Panc1 (cell line): ENCODE measurements around the gene CLSTN2.

Experiments
- POLR2AphosphoS5 ChIP-seq: IDR thresholded peaks from 2 replicates; pipeline ENCODE4 v1.6.1; 2012; ENCODE audit warnings: mild to moderate bottlenecking, low read depth, low read length, moderate library complexity
- TF ChIP-seq, protein P1 (sequence below): fragments of 450-650 bp; IDR thresholded peaks from 2 replicates; pipeline ENCODE4 v1.5.1; 2017; ENCODE audit warnings: mild to moderate bottlenecking
- TF ChIP-seq, protein P2 (sequence below), 2 experiments: IDR thresholded peaks; 2 replicates each; pipeline ENCODE4 v1.6.1; 2011 to 2012; ENCODE audit warnings: low read depth in 2 of 2, control low read depth in 1 of 2, low read length in 1 of 2, mild to moderate bottlenecking in 1 of 2, moderate library complexity in 1 of 2; ENCODE audit not compliant: insufficient read depth in 1 of 2

DNA sequence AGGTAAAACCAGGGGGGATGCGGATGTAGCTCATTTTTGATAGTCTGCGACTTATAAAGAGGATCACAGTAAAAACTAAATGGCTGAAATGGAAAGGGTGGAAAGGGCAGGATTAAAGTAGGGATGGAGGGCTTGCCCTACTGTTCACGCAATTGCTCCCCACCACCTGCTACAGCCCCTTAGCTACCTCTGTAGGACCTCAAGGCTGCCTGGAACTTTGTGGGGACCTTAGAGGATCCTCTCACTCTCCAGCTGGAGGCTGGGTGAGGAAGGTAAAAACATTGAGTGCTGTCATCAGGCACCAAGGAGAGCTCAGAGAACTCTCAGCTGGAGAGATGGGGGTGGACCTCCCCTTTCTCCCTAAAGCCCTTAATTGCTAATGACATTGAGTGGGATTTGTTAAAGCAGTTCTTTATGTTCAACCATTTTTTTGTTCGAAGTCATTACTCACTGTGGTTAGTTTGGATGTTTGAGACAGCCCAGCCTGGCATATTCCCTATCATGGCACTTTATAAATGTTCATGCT is 213.0 kb downstream of the CLSTN2 start:
- no peak for TF ChIP-seq POLR2AphosphoS5
- TF ChIP-seq, protein P1, sequence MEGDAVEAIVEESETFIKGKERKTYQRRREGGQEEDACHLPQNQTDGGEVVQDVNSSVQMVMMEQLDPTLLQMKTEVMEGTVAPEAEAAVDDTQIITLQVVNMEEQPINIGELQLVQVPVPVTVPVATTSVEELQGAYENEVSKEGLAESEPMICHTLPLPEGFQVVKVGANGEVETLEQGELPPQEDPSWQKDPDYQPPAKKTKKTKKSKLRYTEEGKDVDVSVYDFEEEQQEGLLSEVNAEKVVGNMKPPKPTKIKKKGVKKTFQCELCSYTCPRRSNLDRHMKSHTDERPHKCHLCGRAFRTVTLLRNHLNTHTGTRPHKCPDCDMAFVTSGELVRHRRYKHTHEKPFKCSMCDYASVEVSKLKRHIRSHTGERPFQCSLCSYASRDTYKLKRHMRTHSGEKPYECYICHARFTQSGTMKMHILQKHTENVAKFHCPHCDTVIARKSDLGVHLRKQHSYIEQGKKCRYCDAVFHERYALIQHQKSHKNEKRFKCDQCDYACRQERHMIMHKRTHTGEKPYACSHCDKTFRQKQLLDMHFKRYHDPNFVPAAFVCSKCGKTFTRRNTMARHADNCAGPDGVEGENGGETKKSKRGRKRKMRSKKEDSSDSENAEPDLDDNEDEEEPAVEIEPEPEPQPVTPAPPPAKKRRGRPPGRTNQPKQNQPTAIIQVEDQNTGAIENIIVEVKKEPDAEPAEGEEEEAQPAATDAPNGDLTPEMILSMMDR, result no peak
- TF ChIP-seq, protein P2, sequence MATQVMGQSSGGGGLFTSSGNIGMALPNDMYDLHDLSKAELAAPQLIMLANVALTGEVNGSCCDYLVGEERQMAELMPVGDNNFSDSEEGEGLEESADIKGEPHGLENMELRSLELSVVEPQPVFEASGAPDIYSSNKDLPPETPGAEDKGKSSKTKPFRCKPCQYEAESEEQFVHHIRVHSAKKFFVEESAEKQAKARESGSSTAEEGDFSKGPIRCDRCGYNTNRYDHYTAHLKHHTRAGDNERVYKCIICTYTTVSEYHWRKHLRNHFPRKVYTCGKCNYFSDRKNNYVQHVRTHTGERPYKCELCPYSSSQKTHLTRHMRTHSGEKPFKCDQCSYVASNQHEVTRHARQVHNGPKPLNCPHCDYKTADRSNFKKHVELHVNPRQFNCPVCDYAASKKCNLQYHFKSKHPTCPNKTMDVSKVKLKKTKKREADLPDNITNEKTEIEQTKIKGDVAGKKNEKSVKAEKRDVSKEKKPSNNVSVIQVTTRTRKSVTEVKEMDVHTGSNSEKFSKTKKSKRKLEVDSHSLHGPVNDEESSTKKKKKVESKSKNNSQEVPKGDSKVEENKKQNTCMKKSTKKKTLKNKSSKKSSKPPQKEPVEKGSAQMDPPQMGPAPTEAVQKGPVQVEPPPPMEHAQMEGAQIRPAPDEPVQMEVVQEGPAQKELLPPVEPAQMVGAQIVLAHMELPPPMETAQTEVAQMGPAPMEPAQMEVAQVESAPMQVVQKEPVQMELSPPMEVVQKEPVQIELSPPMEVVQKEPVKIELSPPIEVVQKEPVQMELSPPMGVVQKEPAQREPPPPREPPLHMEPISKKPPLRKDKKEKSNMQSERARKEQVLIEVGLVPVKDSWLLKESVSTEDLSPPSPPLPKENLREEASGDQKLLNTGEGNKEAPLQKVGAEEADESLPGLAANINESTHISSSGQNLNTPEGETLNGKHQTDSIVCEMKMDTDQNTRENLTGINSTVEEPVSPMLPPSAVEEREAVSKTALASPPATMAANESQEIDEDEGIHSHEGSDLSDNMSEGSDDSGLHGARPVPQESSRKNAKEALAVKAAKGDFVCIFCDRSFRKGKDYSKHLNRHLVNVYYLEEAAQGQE (IDR thresholded peaks at IDR 0.05; ENCODE audit: insufficient read depth in 1 of 2, low read depth in 2 of 2, low read length in 1 of 2), result no peak
